Fibroblast of skin of back (primary cell): ENCODE results near the gene MS4A10.

Experiments
- DNase-seq: peaks from one replicate; pipeline ENCODE4 v3.0.0-alpha.2; 2013

Gene MS4A10

GRCh38 chr11:60830478-60831142 lies 45.5 kb downstream of the MS4A10 start:
- no peak for DNase-seq

DNA sequence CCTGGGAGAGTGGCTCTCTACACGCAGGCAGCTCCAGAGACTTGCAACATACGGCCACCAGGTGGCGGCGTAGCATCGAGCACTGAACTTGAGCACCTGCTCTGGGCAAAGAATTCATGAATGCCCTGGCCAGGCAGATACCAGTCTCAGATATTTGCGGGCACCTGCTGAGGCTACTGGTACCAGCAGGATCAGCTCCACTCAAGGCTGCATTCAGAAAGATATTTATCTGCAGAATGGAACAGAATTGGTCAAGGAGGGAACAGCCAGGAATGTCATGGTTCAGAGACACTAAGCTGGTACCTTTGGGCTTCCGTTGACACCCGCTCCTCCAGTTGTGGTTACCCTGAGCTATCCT lies 46.0 kb downstream of the MS4A10 start:
- peak; percentile 62 for DNase-seq

DNA sequence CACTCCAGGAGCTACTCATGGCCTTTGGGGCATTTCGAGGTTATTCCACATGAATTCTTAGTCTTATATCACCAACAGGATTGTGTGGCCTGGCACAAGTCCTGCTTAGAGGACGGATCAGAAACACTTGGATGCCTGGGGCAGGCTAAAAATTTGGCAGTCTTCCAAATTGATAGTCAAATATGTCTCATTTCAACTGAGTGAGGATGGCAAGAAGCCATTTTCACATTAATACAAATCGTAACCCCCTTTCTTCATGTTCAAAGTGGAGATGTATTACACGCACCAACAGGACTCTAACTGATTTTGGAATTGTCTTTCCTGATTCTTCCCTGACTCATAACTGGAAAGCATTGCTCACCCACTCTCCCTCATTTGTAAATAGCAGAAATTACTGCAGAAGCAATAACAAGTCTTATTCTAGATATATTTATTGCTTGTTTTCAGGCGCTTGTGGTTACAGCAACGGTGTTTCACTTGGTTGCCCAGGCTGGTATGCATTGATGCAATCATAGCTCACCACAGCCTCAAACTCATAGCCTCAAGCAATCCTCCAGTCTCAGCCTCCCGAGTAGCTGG lies 46.5 kb downstream of the MS4A10 start:
- DNase-seq, result no peak

DNA sequence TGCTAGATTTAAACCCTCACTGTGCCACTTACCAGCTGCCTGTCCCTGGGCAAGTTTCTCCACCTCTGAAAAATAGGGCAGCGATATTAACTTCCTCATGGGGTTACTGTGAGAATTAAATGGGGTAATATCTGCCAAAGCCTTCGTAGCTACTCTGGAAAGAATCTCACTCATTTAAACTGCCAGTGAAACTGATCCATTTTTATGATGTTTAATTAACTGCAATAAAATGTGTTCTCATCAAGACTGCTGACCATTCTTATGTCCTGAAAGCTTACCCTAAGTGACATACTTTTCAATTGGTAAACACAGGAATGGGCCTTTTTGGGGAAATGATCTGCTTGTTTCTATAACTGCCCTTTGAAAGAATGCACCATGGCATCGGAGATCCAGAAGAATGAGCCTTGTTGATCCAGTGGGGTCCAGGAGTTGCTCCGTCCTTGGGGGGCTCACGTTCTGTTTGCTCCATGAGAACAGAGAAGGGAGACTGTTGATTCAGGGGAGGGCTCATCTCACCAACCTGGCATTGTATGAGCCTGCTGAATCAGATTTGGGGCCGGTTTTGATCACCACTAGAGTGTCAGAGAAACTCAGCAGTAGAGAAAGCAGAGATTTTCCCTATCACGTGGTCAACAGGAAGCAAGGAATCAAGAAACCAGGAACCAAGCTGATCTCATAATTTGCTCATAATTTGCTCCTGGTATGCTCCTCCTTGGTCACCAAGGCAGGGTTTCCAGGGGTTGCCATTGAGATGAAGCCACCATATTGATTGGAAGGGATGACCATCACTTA lies 49.8 kb downstream of the MS4A10 start:
- DNase-seq, result no peak

DNA sequence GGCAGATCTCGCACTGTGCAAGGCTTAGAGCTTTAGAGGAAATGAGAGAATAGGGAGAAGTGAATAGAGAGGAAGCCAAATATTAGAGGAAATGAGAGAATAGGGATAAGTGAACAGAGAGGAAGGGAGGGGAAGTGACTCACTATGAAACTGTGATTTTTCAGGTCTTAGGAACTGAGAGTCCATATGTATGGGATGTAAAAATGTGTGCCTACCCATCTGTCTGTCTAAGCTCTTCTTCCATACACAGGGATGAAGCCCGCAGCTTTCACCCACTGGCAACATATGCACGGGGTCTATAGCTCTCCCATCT lies 50.4 kb downstream of the MS4A10 start:
- no peak for DNase-seq

DNA sequence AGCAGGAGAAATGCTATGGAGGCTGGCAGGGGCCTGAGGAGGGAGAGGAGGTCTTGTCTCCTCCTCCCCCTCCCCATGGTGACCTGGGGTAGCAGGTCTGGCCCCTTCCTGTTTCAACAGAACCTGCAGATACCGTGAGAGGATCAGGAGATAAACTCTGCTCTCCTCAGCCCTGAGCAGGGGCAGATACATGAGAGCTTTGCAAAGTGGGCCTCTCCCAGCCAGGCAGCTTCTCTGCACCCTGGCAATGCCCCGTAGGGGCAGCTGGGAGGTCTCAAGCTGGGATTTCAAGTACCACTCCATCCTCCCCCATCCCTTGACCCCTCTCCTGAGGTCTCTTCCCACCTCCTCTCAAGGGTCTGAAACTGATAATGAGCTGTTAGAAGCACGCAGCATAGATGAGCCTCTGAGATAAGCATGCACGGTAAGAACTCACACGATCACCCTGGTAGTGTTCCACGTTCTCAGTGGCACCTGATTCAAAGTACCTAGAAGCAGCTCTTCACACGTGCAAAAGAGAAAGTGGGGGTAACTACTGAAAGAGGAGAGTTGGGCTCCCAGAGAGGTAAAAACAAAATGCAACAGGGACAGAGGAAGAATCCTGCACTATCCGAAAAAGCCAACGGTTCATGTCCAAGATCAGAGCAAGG lies 51.9 kb downstream of the MS4A10 start:
- no peak for DNase-seq

DNA sequence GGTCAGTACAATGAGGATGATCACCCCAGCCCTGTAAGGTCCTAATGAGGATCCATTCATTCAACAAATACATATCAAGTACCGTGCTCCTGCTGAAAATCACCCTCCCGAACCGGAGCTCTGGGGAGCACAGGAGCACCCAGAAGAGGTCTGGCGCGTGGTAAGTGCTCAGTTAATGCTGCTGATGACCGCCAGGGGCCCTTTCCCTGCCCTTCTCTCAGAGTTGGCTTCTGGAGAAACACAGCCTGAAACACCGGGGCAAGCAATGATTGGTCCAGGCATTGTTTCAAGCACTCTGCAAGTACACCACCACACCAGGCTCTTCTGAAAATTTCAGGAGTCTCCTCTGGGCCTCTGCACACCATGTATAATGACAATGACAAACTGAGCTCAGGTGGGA lies 53.0 kb downstream of the MS4A10 start:
- DNase-seq, result peak; percentile 27

DNA sequence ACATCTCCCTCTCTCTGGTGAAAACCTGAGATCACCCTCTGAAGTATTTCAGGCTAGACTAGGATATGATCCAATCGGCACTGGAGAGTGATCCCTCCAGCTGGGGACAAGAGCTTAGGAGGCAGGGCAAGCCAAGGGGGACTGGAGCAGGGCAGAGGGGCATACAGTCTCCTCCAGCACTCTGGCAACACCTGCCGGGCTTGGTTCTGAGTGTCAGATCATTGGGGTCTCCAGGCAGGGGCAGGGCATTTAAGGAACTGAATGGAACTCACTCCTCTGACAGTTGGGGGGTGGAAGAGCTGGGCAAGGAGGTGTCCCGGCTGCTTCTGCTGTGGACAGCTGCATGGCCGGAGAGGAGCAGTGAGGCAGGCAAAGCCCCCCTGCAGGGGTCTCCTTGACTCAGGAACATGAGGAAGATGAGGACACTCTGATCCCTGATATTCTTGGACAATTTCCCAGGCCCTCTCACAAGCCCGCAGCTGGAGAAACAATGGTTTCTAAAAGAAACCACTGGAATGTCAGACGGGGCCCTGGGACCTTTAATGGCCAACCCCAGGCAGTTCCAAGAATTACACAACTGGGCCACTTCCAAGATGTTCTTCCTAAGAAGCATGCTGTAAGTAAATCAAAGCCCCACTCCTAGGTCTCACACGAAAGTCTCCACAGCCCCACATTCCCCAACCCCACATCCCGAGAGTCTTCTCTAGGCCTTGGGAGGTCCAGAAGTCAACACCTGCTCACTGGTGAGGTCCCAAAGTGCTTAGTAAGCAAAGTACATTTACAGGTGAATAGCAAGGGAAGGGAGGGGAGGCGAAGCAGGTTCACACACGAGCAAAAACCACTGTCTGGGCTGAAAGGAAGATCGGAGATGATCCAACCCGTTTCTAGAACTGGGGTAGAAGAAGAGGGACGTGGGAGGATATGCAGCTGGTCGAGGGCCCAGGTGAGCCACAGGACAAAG lies 55.6 kb downstream of the MS4A10 start:
- peak; percentile 92 for DNase-seq

GRCh38 chr11:60841797-60842667 lies 56.9 kb downstream of the MS4A10 start, which contains the start of gene CCDC86:
Gene CCDC86 (plus strand): TSS chr11:60842113. CDS start chr11:60842125, 12 bp downstream.
- peak; percentile 94 for DNase-seq

GRCh38 chr11:60842668-60843600 lies 57.8 kb downstream of the MS4A10 start:
- DNase-seq, result no peak

DNA sequence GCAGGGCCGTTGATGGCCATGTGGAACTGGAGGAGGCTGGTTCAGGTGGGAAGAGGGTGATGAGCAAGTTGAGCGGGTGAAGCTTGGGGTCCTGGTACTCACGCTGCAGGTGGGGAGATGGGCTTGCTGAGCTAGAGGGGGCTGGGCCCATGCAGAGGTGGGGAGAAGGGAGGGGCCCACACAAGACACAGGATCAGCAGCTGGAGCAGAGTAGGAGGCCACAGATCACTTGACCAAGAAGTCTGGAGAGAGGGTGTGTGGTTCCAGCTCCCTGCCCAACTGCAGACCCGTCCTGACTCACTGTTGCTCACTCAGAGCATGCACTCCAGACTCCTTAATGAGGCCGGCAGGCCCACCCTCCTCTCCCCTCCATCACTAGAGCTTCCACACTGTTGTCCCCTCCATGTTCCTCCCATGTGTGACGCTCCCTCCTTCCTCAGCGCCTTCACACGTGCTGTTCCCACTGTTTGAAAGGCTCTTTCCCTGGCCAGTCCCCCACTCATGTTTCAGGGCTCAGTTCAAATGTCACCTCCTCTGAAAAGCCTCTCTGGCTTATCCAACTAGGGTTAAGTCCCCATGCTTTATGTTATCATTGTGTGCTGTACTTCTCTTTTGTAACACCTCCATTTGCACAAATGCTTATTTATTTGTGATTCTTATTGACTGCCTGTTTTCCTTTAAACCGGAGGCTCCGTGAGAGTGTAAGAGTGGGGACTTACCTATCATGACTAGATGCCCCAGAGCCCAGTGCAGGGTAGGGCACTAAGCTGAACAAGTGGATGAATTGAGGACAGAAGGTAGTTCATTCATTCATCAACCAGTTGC lies 59.1 kb downstream of the MS4A10 start:
- DNase-seq, result no peak

DNA sequence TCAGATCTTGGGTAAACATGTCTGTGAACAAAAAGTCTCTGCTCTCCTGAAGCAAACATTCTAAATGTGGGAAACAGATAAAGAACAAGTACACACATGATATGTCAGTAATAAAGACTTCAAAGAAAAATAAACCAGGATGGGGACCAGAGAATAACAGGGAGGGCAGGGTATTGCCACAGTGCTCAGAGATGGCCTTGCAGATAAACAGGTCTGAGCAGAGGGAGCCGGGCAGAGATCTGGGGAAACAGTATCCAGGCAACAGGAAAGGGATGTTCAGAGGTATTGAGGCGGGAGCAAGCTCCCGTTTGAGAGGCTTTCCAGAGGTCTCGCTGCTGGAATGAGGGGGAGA lies 59.7 kb downstream of the MS4A10 start:
- DNase-seq, result no peak

GRCh38 chr11:60845338-60845737 lies 60.2 kb downstream of the MS4A10 start:
- no peak for DNase-seq

- no peak for DNase-seq
Observed at GRCh38 chr11:60847281-60847680, 62.1 kb downstream of the MS4A10 start.

DNA sequence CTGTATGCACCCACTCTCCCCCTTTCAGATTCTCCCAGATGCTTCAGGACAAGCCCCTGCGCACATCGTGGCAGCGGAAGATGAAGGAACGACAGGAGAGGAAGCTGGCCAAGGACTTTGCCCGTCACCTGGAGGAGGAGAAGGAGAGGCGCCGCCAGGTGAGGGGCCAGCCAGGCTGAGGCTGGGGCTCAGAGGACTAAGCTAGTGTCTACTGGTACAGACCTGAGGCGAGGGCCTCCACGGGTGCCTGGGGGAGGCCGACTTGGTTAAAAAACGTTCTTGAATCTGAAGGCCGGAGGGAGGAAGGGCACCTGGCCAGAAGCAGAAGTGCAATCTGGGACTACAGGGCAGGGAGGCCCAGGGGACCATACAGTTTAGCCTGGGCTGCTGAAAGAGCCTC lies 62.8 kb downstream of the MS4A10 start:
- DNase-seq, result no peak

GRCh38 chr11:60848714-60849151 lies 63.6 kb downstream of the MS4A10 start:
- no peak for DNase-seq

DNA sequence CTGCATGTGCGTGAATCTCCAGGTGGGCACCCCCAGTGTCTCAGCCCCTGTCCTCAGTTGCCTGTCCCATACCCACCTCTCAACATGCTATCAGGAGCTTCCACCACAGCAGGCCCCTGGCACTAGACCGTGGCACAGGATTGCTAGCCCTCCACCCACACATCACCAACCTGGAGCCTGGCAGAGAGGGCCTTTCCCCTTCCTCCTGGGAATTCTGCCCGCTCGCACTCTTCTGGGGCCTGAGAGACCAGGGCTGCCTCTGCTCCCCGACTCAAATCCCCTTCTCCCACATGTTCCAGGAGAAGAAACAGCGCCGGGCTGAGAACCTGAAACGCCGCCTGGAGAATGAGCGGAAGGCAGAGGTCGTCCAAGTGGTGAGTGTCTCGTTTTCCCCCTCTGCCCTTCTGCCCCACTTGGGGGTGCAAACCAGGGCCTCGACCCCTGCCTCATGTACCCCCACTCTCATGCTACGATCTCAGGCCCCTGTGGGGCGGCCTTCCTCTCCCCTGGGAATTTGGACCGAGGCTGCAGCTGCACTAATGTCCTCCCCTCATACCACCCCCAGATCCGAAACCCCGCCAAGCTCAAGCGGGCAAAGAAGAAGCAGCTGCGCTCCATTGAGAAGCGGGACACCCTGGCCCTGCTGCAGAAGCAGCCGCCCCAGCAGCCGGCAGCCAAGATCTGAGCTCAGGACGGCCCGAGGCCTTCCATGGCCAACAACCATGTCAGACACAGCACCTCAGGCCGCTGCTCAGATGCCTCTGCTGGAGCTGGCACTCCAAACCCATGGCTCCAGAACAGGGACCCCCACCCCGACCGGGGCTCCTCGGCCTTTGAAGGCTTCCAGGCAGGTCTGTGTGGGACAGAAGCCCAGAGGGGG lies 64.7 kb downstream of the MS4A10 start:
- no peak for DNase-seq
